Stimulated activated CD4-positive, alpha-beta T cell treated with anti-CD3 and anti-CD28 coated beads, TNF-alpha, amount 100 ng/mL, for 48 hours (primary cell): ENCODE results near the gene MAOA.
"Not testable (repeated sequence)": the region's sequence is repeated elsewhere in the genome, so short reads cannot be mapped to it uniquely, and the experiment has no call there.

ENCODE experiments used
- DNase-seq, 3 donors: peaks; one replicate each; pipeline ENCODE4 v3.0.0-alpha.2; 2020; ENCODE audit warnings: low read depth in 3 of 3

Gene MAOA

GRCh38 chrX:43663173-43663572 lies 7.1 kb downstream of the MAOA start:
- no peak for DNase-seq

- DNase-seq, result no peak
Observed at GRCh38 chrX:43664258-43664657, 8.2 kb downstream of the MAOA start.

GRCh38 chrX:43664708-43665107 lies 8.6 kb downstream of the MAOA start:
- no peak for DNase-seq

GRCh38 chrX:43666311-43666912 lies 10.3 kb downstream of the MAOA start:
- no peak for DNase-seq

- not testable (repeated sequence) for DNase-seq
Observed at GRCh38 chrX:43675965-43676628, 20.0 kb downstream of the MAOA start.

GRCh38 chrX:43676971-43677572 lies 21.0 kb downstream of the MAOA start:
- DNase-seq, result no peak

GRCh38 chrX:43677993-43678392 lies 21.9 kb downstream of the MAOA start:
- no peak for DNase-seq

GRCh38 chrX:43679058-43679457 lies 23.0 kb downstream of the MAOA start:
- DNase-seq, result no peak

- no peak for DNase-seq
Observed at GRCh38 chrX:43679778-43680177, 23.7 kb downstream of the MAOA start.

GRCh38 chrX:43682726-43683125 lies 26.6 kb downstream of the MAOA start:
- no peak for DNase-seq

- no peak for DNase-seq
Observed at GRCh38 chrX:43685221-43685620, 29.1 kb downstream of the MAOA start.

- DNase-seq, result no peak
Observed at GRCh38 chrX:43688586-43688985, 32.5 kb downstream of the MAOA start.

- DNase-seq, result no peak
Observed at GRCh38 chrX:43693602-43694406, 37.7 kb downstream of the MAOA start.

GRCh38 chrX:43699475-43699874 lies 43.4 kb downstream of the MAOA start:
- DNase-seq, result no peak

GRCh38 chrX:43702079-43702524 lies 46.0 kb downstream of the MAOA start:
- no peak for DNase-seq

GRCh38 chrX:43702660-43703059 lies 46.6 kb downstream of the MAOA start:
- DNase-seq, result no peak

- no peak for DNase-seq
Observed at GRCh38 chrX:43703211-43703791, 47.2 kb downstream of the MAOA start.

- no peak for DNase-seq
Observed at GRCh38 chrX:43706786-43707370, 50.8 kb downstream of the MAOA start.

GRCh38 chrX:43707812-43708548 lies 51.9 kb downstream of the MAOA start:
- DNase-seq, result no peak

GRCh38 chrX:43716144-43716543 lies 60.0 kb downstream of the MAOA start:
- DNase-seq, result no peak

GRCh38 chrX:43716696-43717095 lies 60.6 kb downstream of the MAOA start:
- no peak for DNase-seq
